WTC11 (cell line): ENCODE measurements around the gene CEP68. TPM values are rescaled to one million over a fixed set of nuclear protein-coding genes. Genes with fewer than 3 reads are reported as not detected.
A peak's percentile ranks its signal among the peaks of the same experiment; 100 is the strongest.

ENCODE experiments used
- ATAC-seq: fragments of 200-7000 bp; cut with Tn5 transposase; 2 replicates; pipeline ENCODE4 v1.10.0; 2021; ENCODE audit warnings: mild to moderate bottlenecking, moderate library complexity
- CTCF ChIA-PET: fragments of 300-600 bp; sonication (Branson Sonifier 250); formaldehyde crosslinking; loops from one replicate; lab custom pipeline; 2021; ENCODE audit warnings: antibody characterized with exemption; lab: Charles Lee
- POLR2A ChIA-PET: fragments of 350-600 bp; sonication (Branson Sonifier 250); formaldehyde crosslinking; loops from one replicate; lab custom pipeline; 2021; ENCODE audit warnings: antibody characterized with exemption; lab: Charles Lee
- DNase-seq: peaks from one replicate; pipeline ENCODE4 v3.0.0; 2021; ENCODE audit warnings: low spot score
- H3K27ac Mint-ChIP-seq: 2 replicates; pipeline ENCODE4 v1.8.0; 2021; ENCODE audit warnings: mixed read lengths
- H3K27me3 Mint-ChIP-seq: 2 replicates; pipeline ENCODE4 v1.8.0; 2021; ENCODE audit warnings: low read depth, mild to moderate bottlenecking, moderate library complexity, mixed read lengths
- H3K36me3 Mint-ChIP-seq: 2 replicates; pipeline ENCODE4 v1.8.0; 2021; ENCODE audit warnings: mixed read lengths
- H3K4me1 Mint-ChIP-seq: 2 replicates; pipeline ENCODE4 v1.8.0; 2022; ENCODE audit warnings: mixed read lengths
- H3K4me3 Mint-ChIP-seq: 2 replicates; pipeline ENCODE4 v1.8.0; 2021; ENCODE audit warnings: mild to moderate bottlenecking, moderate library complexity, mixed read lengths
- H3K9me3 Mint-ChIP-seq: 2 replicates; pipeline ENCODE4 v1.8.0; 2021; ENCODE audit warnings: mixed read lengths
- ATF1 ChIP-seq: sonication (generic); formaldehyde crosslinking; IDR thresholded peaks from 2 replicates; pipeline ENCODE4 v1.8.1; 2023; ENCODE audit warnings: mild to moderate bottlenecking, moderate library complexity, missing genetic modification reagents
- CREB1 ChIP-seq: sonication (generic); formaldehyde crosslinking; IDR thresholded peaks from 2 replicates; pipeline ENCODE4 v1.8.0; 2023; ENCODE audit warnings: mild to moderate bottlenecking, missing genetic modification reagents
- EMX1 ChIP-seq: fragments of 250-450 bp; sonication (Bioruptor Pico); IDR thresholded peaks from 2 replicates; pipeline ENCODE4 v1.8.0; 2021; ENCODE audit warnings: mild to moderate bottlenecking
- FOXJ3 ChIP-seq: sonication (generic); formaldehyde crosslinking; IDR thresholded peaks from 2 replicates; pipeline ENCODE4 v1.9.0; 2021; ENCODE audit warnings: missing genetic modification reagents, mild to moderate bottlenecking, borderline replicate concordance
- FOXK1 ChIP-seq: sonication (generic); formaldehyde crosslinking; IDR thresholded peaks from 2 replicates; pipeline ENCODE4 v1.8.0; 2022; ENCODE audit warnings: mild to moderate bottlenecking, moderate library complexity, missing genetic modification reagents
- GABPB1 ChIP-seq: sonication (generic); formaldehyde crosslinking; IDR thresholded peaks from 2 replicates; pipeline ENCODE4 v1.8.1; 2023; ENCODE audit warnings: mild to moderate bottlenecking, missing genetic modification reagents
- JAZF1 ChIP-seq: fragments of 250-450 bp; sonication (Bioruptor Pico); IDR thresholded peaks from 2 replicates; pipeline ENCODE4 v1.9.0; 2021; ENCODE audit warnings: moderate library complexity, mild to moderate bottlenecking, inconsistent platforms
- NFATC4 ChIP-seq: fragments of 250-450 bp; sonication (Bioruptor Pico); IDR thresholded peaks from 2 replicates; pipeline ENCODE4 v1.9.0; 2021; ENCODE audit warnings: mild to moderate bottlenecking
- NR3C1 ChIP-seq: sonication (generic); formaldehyde crosslinking; conservative IDR thresholded peaks from 2 replicates; pipeline ENCODE4 v1.8.1; 2023; ENCODE audit warnings: low read depth, mild to moderate bottlenecking, missing genetic modification reagents
- SMAD4 ChIP-seq: sonication (generic); formaldehyde crosslinking; IDR thresholded peaks from 2 replicates; pipeline ENCODE4 v1.8.0; 2022; ENCODE audit warnings: mild to moderate bottlenecking, missing genetic modification reagents
- ZBTB21 ChIP-seq: sonication (generic); formaldehyde crosslinking; IDR thresholded peaks from 2 replicates; pipeline ENCODE4 v1.8.1; 2023; ENCODE audit warnings: mild to moderate bottlenecking, missing genetic modification reagents, borderline replicate concordance
- total RNA-seq: library from RNA; stranded (reverse); gene quantifications from 3 replicates; pipeline ENCODE4 v1.2.3, GENCODE V29; 2021
- TF ChIP-seq, protein P1 (sequence below): sonication (generic); formaldehyde crosslinking; IDR thresholded peaks from 2 replicates; pipeline ENCODE4 v1.8.0; 2023; ENCODE audit warnings: mild to moderate bottlenecking, missing genetic modification reagents
- TF ChIP-seq, protein P2 (sequence below): sonication (generic); formaldehyde crosslinking; IDR thresholded peaks from 2 replicates; pipeline ENCODE4 v1.8.0; 2022; ENCODE audit warnings: mild to moderate bottlenecking, missing genetic modification reagents
- TF ChIP-seq, protein P3 (sequence below): sonication (generic); formaldehyde crosslinking; IDR thresholded peaks from 2 replicates; pipeline ENCODE4 v1.8.0; 2023; ENCODE audit warnings: missing genetic modification reagents, mild to moderate bottlenecking, borderline replicate concordance
- TF ChIP-seq, protein P4 (sequence below): sonication (generic); formaldehyde crosslinking; IDR thresholded peaks from 2 replicates; pipeline ENCODE4 v1.8.0; 2022; ENCODE audit warnings: mild to moderate bottlenecking, missing genetic modification reagents
- TF ChIP-seq, protein P5 (sequence below): sonication (generic); formaldehyde crosslinking; IDR thresholded peaks from 2 replicates; pipeline ENCODE4 v1.8.0; 2023; ENCODE audit warnings: missing genetic modification reagents

Gene CEP68
- total RNA-seq, 1 experiment from 2014 or later: 16.7 TPM

DNA sequence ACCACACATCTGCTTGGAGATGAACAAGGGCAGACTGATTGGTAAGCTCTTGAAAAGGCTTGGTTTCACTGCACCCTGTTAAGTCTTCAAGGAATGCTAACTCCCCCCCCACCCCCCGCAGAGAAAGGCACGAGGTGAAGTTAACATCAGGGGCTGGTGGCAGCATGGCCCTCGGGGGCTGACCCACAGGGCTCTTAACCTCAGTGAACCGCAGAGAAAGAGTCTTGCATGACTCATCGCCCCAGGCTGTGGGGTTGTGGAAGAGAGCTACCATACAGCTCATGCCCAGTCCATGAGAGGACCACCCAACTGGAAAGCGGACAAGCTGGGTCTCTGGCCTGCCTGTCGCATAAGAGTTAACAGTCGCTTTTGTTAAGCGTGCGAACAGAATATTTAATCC is 10.6 kb upstream of the CEP68 start:
- DNase-seq: peak; percentile 52
- TF ChIP-seq NFATC4: no peak
- TF ChIP-seq, protein P1, sequence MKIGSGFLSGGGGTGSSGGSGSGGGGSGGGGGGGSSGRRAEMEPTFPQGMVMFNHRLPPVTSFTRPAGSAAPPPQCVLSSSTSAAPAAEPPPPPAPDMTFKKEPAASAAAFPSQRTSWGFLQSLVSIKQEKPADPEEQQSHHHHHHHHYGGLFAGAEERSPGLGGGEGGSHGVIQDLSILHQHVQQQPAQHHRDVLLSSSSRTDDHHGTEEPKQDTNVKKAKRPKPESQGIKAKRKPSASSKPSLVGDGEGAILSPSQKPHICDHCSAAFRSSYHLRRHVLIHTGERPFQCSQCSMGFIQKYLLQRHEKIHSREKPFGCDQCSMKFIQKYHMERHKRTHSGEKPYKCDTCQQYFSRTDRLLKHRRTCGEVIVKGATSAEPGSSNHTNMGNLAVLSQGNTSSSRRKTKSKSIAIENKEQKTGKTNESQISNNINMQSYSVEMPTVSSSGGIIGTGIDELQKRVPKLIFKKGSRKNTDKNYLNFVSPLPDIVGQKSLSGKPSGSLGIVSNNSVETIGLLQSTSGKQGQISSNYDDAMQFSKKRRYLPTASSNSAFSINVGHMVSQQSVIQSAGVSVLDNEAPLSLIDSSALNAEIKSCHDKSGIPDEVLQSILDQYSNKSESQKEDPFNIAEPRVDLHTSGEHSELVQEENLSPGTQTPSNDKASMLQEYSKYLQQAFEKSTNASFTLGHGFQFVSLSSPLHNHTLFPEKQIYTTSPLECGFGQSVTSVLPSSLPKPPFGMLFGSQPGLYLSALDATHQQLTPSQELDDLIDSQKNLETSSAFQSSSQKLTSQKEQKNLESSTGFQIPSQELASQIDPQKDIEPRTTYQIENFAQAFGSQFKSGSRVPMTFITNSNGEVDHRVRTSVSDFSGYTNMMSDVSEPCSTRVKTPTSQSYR (CRISPR knock-in tag): no peak
- TF ChIP-seq SMAD4 (CRISPR knock-in tag): no peak
- TF ChIP-seq, all 79 proteins: peak for 0
- peak; percentile 73 for ATAC-seq
- peaks cover 42% of the 10 kb centered on the region for H3K4me1 Mint-ChIP-seq
- no peaks in the 10 kb centered on the region; the same call in 1 of the 2 replicates for H3K27me3 Mint-ChIP-seq
- no peak overlapping the region; the same call in 1 of the 2 replicates for H3K4me3 Mint-ChIP-seq
- CTCF ChIA-PET: interaction anchor here (0.7 to 2.9 kb wide), 6 partner anchors 10 to 142 kb away, joined by 3 to 13 read pairs (median 3); partner anchors contain the start of genes CEP68 and SLC1A4
- POLR2A ChIA-PET: interaction anchor here (0.7 to 2.2 kb wide), 3 partner anchors 10 to 182 kb away, joined by 3 to 11 read pairs (median 4); partner anchors contain the start of genes ACTR2 and CEP68
- H3K27ac Mint-ChIP-seq: peak overlapping the region; percentile 84
- H3K36me3 Mint-ChIP-seq: peaks cover 60% of the 10 kb centered on the region
- H3K9me3 Mint-ChIP-seq: peaks cover 31% of the 10 kb centered on the region

DNA sequence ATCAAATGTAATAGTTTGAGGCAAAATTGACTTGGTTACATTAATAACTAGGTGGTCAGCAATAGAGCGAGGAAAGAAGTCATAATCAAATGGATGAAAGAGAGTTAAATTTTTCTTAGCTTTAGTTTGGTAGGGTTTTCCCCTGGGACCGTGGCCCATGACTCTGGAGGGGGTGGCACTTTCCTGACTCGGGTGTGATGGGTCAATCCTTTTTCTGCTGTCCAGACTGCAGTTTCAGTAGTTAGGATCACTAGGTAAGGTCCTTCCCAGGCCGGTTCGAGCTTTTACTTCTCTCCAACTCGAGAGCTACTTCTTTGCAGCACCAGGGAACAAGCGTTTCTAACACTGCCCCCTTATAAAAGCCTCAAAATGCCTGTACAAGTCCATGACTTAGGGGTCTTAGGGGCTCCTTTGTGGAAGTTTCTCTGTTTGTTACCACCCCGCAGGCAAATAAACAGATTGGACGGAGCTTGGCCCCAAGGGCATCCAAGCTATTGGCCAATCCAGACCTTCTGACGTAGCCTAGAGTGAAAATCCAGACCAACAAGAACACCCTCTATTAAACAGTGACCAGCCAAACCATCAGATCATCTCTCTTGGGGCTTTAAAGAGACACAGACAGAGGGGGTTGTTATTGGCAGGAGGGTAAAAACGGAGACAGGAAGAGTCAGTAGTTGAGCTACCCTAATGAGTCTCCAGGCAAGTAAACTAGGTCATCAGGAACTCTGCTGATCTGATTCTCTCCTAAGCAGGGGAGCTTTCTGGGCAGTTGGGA is 9.4 kb upstream of the CEP68 start:
- ChIA-PET CTCF (interaction anchor here (0.6 to 2.9 kb wide), 4 partner anchors 9 to 129 kb away, joined by 3 to 13 read pairs (median 8); partner anchors contain the start of gene CEP68), POLR2A (interaction anchor here (2.2 kb wide), 1 partner anchor 9 kb away, joined by 11 read pairs; the partner anchor contains the start of gene CEP68)
- Mint-ChIP-seq H3K9me3 (peaks cover 40% of the 10 kb centered on the region), H3K36me3 (peaks cover 70% of the 10 kb centered on the region), H3K4me3 (no peak overlapping the region), H3K27ac (no peak overlapping the region), H3K27me3 (no peaks in the 10 kb centered on the region; the same call in 1 of the 2 replicates), H3K4me1 (peaks cover 45% of the 10 kb centered on the region)
- DNase-seq (no peak), ATAC-seq (no peak)
- TF ChIP-seq, protein P2, sequence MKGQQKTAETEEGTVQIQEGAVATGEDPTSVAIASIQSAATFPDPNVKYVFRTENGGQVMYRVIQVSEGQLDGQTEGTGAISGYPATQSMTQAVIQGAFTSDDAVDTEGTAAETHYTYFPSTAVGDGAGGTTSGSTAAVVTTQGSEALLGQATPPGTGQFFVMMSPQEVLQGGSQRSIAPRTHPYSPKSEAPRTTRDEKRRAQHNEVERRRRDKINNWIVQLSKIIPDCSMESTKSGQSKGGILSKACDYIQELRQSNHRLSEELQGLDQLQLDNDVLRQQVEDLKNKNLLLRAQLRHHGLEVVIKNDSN (CRISPR knock-in tag): no peak
- TF ChIP-seq FOXJ3 (CRISPR knock-in tag) (no peak), GABPB1 (CRISPR knock-in tag) (no peak), NR3C1 (CRISPR knock-in tag) (no peak)

DNA sequence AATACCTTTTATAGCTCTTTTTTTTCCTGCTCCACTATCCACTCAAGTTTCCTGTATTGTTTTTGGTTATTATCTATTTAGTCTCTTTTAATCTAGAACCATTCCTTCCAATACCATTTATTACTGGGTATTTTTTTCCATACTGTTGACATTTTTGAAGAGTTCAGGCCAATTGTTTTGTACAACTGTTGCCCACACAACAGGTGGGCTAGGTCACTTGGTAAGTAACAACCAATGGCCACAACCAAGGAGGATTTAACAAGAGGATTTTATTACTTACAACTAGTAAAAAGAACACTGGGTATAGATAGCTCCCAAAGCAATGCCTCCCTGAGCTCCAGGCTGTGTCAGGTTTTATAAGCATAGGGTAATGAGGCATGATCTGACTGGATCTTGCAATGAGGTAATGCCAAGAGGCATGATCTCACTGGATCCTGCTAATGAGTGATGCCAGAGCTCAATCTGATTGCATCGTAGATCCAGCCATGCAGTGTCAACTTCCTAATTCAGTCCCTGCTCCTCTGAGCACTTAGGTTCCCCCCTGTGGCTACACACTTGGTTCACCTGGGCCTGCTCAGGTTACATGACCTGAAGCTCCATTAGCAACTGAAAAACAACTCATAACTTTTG is 7.1 kb upstream of the CEP68 start:
- Mint-ChIP-seq H3K9me3 (peaks cover 42% of the 10 kb centered on the region), H3K36me3 (peaks cover 61% of the 10 kb centered on the region), H3K4me1 (peaks cover 44% of the 10 kb centered on the region), H3K27ac (peak overlapping the region; percentile 81), H3K4me3 (no peak overlapping the region), H3K27me3 (no peaks in the 10 kb centered on the region; the same call in 1 of the 2 replicates)
- DNase-seq (peak; percentile 51), ATAC-seq (peak; percentile 88)
- ChIA-PET POLR2A (no interaction called here), CTCF (interaction anchor here (0.6 to 2.5 kb wide), 3 partner anchors 16 to 131 kb away, joined by 3 to 13 read pairs (median 3); no protein-coding TSS in a partner anchor)
- TF ChIP-seq, protein P3, sequence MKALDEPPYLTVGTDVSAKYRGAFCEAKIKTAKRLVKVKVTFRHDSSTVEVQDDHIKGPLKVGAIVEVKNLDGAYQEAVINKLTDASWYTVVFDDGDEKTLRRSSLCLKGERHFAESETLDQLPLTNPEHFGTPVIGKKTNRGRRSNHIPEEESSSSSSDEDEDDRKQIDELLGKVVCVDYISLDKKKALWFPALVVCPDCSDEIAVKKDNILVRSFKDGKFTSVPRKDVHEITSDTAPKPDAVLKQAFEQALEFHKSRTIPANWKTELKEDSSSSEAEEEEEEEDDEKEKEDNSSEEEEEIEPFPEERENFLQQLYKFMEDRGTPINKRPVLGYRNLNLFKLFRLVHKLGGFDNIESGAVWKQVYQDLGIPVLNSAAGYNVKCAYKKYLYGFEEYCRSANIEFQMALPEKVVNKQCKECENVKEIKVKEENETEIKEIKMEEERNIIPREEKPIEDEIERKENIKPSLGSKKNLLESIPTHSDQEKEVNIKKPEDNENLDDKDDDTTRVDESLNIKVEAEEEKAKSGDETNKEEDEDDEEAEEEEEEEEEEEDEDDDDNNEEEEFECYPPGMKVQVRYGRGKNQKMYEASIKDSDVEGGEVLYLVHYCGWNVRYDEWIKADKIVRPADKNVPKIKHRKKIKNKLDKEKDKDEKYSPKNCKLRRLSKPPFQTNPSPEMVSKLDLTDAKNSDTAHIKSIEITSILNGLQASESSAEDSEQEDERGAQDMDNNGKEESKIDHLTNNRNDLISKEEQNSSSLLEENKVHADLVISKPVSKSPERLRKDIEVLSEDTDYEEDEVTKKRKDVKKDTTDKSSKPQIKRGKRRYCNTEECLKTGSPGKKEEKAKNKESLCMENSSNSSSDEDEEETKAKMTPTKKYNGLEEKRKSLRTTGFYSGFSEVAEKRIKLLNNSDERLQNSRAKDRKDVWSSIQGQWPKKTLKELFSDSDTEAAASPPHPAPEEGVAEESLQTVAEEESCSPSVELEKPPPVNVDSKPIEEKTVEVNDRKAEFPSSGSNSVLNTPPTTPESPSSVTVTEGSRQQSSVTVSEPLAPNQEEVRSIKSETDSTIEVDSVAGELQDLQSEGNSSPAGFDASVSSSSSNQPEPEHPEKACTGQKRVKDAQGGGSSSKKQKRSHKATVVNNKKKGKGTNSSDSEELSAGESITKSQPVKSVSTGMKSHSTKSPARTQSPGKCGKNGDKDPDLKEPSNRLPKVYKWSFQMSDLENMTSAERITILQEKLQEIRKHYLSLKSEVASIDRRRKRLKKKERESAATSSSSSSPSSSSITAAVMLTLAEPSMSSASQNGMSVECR (CRISPR knock-in tag): no peak
- TF ChIP-seq EMX1 (CRISPR knock-in tag) (no peak), CREB1 (no peak), FOXK1 (CRISPR knock-in tag) (no peak), ZBTB21 (CRISPR knock-in tag) (peak; percentile 92), JAZF1 (CRISPR knock-in tag) (no peak), FOXJ3 (CRISPR knock-in tag) (no peak), ATF1 (CRISPR knock-in tag) (no peak)
- TF ChIP-seq, protein P4, sequence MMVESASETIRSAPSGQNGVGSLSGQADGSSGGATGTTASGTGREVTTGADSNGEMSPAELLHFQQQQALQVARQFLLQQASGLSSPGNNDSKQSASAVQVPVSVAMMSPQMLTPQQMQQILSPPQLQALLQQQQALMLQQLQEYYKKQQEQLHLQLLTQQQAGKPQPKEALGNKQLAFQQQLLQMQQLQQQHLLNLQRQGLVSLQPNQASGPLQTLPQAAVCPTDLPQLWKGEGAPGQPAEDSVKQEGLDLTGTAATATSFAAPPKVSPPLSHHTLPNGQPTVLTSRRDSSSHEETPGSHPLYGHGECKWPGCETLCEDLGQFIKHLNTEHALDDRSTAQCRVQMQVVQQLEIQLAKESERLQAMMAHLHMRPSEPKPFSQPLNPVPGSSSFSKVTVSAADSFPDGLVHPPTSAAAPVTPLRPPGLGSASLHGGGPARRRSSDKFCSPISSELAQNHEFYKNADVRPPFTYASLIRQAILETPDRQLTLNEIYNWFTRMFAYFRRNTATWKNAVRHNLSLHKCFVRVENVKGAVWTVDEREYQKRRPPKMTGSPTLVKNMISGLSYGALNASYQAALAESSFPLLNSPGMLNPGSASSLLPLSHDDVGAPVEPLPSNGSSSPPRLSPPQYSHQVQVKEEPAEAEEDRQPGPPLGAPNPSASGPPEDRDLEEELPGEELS (CRISPR knock-in tag): 0 out of 2 replicates have a peak, but pooled peaks have one; percentile 28
- TF ChIP-seq, protein P5, sequence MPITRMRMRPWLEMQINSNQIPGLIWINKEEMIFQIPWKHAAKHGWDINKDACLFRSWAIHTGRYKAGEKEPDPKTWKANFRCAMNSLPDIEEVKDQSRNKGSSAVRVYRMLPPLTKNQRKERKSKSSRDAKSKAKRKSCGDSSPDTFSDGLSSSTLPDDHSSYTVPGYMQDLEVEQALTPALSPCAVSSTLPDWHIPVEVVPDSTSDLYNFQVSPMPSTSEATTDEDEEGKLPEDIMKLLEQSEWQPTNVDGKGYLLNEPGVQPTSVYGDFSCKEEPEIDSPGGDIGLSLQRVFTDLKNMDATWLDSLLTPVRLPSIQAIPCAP (CRISPR knock-in tag): no peak
